HUES48 (cell line): ENCODE results near the gene DGCR2.
"Not testable (repeated sequence)": the region's sequence is repeated elsewhere in the genome, so short reads cannot be mapped to it uniquely, and the experiment has no call there.

Source experiments
- H3K27ac ChIP-seq: one replicate; pipeline ENCODE4 v1.7.0; 2013; ENCODE audit warnings: low read depth, low read length, inconsistent platforms
- H3K27me3 ChIP-seq: 2 replicates; pipeline ENCODE4 v1.6.1; 2013; ENCODE audit warnings: mild to moderate bottlenecking, low read length; ENCODE audit not compliant: control insufficient read depth, insufficient read depth
- H3K36me3 ChIP-seq: 2 replicates; pipeline ENCODE4 v1.6.1; 2013; ENCODE audit warnings: low read length; ENCODE audit not compliant: control insufficient read depth, insufficient read depth
- H3K4me1 ChIP-seq: 2 replicates; pipeline ENCODE4 v1.6.1; 2013; ENCODE audit warnings: mild to moderate bottlenecking, low read length; ENCODE audit not compliant: control insufficient read depth, insufficient read depth
- H3K4me3 ChIP-seq: 2 replicates; pipeline ENCODE4 v1.5.1; 2013; ENCODE audit warnings: mild to moderate bottlenecking, low read depth, low read length
- H3K9ac ChIP-seq: 2 replicates; pipeline ENCODE4 v1.6.1; 2013; ENCODE audit warnings: mild to moderate bottlenecking, low read depth, low read length, moderate library complexity
- H3K9me3 ChIP-seq: 2 replicates; pipeline ENCODE4 v1.6.1; 2013; ENCODE audit warnings: low read length; ENCODE audit not compliant: control insufficient read depth, insufficient read depth

The DGCR2 gene

DNA sequence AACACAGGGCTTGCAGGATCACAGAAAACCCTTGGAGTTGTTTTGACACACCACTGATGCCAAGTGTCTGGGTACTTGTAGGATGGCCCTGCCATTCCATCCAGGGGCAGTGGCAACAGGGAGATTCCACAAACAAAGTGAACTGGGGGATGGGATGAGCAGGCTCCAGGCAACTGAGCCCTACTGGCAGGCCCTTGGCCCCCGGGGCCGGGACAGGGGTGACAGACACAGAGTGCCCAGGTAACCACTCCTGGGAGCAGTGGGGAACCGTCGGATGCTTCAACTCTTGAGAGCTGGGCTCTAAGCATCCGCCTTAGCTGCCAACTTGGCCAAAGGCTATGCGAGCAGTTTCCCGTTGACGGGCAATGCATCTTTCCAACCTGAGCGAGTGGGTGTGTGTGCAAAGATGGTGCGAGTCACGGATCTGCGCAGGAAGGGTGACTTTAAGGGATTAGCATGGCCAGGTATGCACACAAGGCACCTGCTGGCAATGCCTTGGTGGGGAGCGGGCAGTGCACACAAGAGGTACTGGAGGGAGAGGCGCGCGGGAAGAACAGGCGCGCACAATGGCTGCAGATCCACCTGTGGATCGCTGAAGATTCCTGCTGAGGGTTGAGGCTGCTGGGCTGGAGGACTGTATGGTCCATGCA is 103.1 kb downstream of the DGCR2 start:
- Histone ChIP-seq H3K4me3 (no peak overlapping the region), H3K9ac (no peak overlapping the region), H3K9me3 (no peaks in the 10 kb centered on the region), H3K27me3 (no peaks in the 10 kb centered on the region), H3K36me3 (no peaks in the 10 kb centered on the region), H3K27ac (no peak overlapping the region), H3K4me1 (no peaks in the 10 kb centered on the region)

GRCh38 chr22:19018256-19018655 is 104.0 kb downstream of the DGCR2 start:
- Histone ChIP-seq H3K9ac (no peak overlapping the region), H3K4me1 (no peaks in the 10 kb centered on the region), H3K27ac (no peak overlapping the region), H3K27me3 (no peaks in the 10 kb centered on the region), H3K9me3 (no peaks in the 10 kb centered on the region), H3K36me3 (no peaks in the 10 kb centered on the region), H3K4me3 (no peak overlapping the region)

DNA sequence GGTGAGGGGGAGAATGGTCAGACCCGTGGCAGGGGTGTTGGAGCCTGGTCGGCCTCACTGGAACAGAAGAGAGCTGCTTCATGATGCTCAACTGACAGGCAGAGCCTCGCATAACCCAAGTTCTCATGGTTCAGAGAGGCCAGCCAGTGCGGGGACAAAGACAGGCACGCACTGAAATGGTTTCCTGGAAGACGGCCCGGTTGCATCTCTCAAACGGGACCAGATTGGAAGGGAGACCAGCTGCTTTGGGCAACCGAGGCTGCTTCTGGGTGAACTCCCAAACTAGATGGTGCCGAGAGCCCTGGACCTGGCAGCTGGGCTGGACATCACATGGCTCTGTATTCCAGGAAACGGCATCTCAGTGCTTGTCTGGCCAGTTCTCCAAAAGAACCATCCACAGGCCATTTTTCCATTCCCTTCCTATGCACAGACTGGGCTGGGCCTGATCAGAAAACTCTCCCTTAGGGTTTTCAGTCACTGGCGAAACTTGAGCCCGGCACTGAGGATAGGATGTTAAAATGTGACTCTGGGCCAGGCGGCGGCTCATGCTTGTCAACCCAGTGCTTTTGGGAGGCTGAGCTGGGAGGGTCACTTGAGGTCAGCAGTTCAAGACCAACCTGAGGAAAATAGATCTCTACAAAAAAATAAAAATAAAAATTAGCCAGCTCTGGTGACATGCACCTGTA is 106.0 kb downstream of the DGCR2 start:
- Histone ChIP-seq H3K27me3 (no peaks in the 10 kb centered on the region), H3K9me3 (no peaks in the 10 kb centered on the region), H3K4me1 (no peaks in the 10 kb centered on the region), H3K9ac (no peak overlapping the region), H3K27ac (no peak overlapping the region), H3K36me3 (no peaks in the 10 kb centered on the region), H3K4me3 (no peak overlapping the region)

DNA sequence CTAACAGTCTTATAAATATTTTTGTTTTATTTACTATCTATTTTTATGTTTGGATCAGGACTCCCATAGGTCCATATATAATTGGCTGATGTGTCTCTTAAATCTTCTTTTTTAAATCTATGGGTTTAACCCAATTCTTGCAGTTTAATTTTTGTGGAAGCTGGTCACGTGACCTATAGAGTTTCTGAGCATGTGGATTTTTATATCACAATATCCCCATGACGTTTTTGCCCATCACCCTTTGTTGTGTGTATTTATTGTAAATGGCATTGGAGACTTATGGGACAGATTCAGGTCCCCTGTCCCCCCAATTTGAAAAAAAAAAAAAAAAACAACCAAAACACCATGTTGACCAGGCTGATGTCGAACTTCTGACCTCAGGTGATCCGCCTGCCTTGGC is 107.3 kb downstream of the DGCR2 start:
- Histone ChIP-seq H3K9me3 (no peaks in the 10 kb centered on the region), H3K36me3 (no peaks in the 10 kb centered on the region), H3K27ac (no peak overlapping the region), H3K4me1 (0 out of 2 replicates have a peak, but pooled peaks cover 2% of the 10 kb centered on the region), H3K9ac (no peak overlapping the region), H3K27me3 (no peaks in the 10 kb centered on the region), H3K4me3 (no peak overlapping the region)

DNA sequence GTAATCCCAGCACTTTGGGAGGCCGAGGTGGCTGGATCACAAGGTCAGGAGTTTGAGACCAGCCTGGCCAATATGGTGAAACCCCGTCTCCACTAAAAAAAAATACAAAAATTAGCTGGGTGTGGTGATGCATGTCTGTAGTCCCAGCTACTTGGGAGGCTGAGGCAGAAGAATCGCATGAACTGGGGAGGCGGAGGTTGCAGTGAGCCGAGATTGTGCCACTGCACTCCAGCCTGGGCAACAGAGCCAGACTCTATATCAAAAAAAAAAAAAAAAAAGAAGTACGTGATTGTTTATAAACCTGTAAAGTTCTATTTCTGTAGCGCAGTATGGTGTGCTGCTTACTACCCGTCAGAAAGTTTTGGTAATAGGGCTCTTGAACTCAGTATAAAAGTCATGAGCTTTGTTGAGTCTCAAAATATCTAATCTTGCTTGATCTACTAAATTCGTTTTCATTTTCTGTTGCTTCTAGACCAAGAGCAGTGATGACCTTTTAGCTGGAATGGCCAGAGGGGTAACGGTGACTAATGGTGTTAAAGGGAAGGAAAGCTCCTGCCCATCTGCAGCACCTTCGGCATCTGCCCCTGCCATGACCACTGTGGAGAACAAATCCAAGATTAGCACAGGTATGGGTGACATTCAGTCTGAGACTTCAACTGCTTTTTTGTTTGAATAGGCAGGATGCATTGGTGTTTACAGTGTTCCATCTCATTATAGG is 108.2 kb downstream of the DGCR2 start:
- H3K27me3 ChIP-seq, H3K27ac ChIP-seq, H3K4me3 ChIP-seq, H3K9me3 ChIP-seq, H3K9ac ChIP-seq, H3K4me1 ChIP-seq, H3K36me3 ChIP-seq: not testable (repeated sequence)

GRCh38 chr22:19013411-19013810 is 108.8 kb downstream of the DGCR2 start:
- not testable (repeated sequence) for H3K9me3 ChIP-seq, H3K27ac ChIP-seq, H3K9ac ChIP-seq, H3K36me3 ChIP-seq, H3K27me3 ChIP-seq, H3K4me1 ChIP-seq, H3K4me3 ChIP-seq

DNA sequence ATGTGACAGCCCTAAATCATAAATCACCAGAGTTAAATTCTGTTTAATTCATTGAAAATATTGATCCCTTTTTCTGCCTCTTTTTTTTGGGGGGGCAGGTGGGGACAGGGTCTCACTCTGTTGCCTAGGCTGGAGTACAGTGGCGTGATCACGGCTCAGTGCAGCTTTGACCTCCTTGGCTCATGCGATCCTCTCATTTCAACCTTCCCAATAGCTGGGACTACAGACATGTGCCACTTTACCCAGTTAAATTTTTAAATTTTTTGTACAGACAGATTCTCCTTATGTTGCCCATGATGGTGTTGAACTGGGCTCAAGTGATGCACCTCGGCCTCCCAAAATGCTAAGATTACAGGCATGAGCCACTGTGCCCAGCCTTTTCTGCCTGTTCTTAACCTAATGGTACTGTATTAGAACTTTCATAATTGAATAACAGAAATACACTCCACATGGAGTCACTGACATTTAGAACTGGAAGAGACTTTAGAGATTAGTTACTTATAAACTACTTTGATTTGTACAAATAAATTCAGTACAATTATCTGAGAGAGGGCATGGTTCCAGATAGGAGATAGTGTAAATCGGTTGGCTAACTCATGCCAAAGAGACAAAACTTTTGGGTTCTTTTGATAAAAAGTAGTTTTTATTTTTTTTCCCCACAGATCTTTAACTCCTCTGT is 109.8 kb downstream of the DGCR2 start:
- no peak overlapping the region for H3K4me3 ChIP-seq
- H3K27ac ChIP-seq: no peak overlapping the region
- no peaks in the 10 kb centered on the region for H3K36me3 ChIP-seq
- H3K9ac ChIP-seq: no peak overlapping the region
- H3K4me1 ChIP-seq: 0 out of 2 replicates have a peak, but pooled peaks cover 2% of the 10 kb centered on the region
- H3K9me3 ChIP-seq: no peaks in the 10 kb centered on the region
- no peaks in the 10 kb centered on the region for H3K27me3 ChIP-seq

DNA sequence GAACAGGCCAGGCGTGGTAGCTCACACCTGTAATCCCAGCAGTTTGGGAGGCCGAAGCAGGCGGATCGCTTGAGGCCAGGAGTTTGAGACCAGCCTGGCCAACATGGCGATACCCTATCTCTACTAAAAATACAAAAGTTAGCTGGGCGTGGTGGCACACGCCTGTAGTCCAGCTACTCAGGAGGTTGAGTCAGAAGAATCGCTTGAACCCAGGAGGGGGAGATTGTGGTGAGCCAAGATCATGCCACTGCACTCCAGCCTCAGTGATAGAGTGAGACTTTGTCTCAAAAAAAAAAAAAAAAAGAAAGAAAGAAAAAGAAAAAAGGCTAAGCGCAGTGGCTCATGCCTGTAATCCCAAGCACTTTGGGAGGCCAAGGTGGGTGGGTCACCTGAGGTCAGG is 110.6 kb downstream of the DGCR2 start:
- H3K27ac ChIP-seq, H3K9me3 ChIP-seq, H3K9ac ChIP-seq, H3K4me3 ChIP-seq, H3K27me3 ChIP-seq, H3K36me3 ChIP-seq, H3K4me1 ChIP-seq: not testable (repeated sequence)

DNA sequence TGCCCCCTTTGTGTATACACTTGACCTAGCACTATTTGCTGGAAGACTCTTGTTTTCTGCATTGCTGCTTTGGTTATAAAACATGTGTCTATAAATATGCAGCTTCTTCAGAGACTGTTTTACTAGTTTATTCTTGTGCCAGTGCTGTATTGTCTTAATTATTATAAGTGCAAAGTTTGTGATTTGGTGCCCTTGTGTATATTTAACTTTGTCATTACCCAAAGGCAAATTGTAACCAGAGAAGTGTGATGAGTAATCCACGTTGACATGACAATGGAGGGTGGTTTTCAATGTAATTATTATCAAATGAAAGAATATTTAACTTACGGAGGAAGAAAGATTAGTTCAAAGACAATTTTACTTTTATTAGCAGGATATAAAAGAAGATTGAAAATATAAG is 111.1 kb downstream of the DGCR2 start:
- Histone ChIP-seq H3K4me3 (no peak overlapping the region), H3K27me3 (no peaks in the 10 kb centered on the region), H3K9ac (no peak overlapping the region), H3K27ac (no peak overlapping the region), H3K36me3 (no peaks in the 10 kb centered on the region), H3K9me3 (no peaks in the 10 kb centered on the region), H3K4me1 (0 out of 2 replicates have a peak, but pooled peaks cover 2% of the 10 kb centered on the region)

GRCh38 chr22:19005905-19006304 is 116.3 kb downstream of the DGCR2 start:
- no peak overlapping the region for H3K27ac ChIP-seq
- H3K9ac ChIP-seq: no peak overlapping the region
- no peak overlapping the region for H3K4me3 ChIP-seq
- no peaks in the 10 kb centered on the region for H3K9me3 ChIP-seq
- H3K4me1 ChIP-seq: no peaks in the 10 kb centered on the region
- H3K27me3 ChIP-seq: no peaks in the 10 kb centered on the region
- H3K36me3 ChIP-seq: no peaks in the 10 kb centered on the region

DNA sequence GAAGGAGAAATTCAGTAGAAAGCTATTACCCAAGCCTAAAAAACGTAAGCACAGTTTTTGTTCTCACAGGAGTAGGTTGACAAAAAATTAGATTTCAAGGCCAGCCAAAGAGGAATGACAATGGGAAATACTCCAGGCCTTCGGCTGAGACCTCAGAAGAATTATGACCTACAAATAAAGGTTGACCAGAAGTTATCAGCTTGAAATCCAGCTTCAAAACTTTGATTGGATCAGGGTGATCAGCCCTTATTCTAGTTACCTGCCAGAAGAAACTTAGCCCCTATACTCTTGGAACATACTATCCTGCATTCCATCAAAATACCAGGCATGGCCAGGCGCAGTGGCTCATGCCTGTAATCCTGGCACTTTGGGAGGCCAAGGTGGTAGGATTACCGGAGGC is 117.7 kb downstream of the DGCR2 start:
- H3K27me3 ChIP-seq: no peaks in the 10 kb centered on the region
- H3K4me3 ChIP-seq: no peak overlapping the region
- H3K9ac ChIP-seq: no peak overlapping the region
- H3K27ac ChIP-seq: no peak overlapping the region
- H3K9me3 ChIP-seq: no peaks in the 10 kb centered on the region
- no peaks in the 10 kb centered on the region for H3K36me3 ChIP-seq
- H3K4me1 ChIP-seq: no peaks in the 10 kb centered on the region
